ENCODE results near the gene SFSWAP. TPM values are rescaled to one million over a fixed set of nuclear protein-coding genes. Genes with fewer than 3 reads are reported as not detected.
A peak's percentile ranks its signal among the peaks of the same experiment; 100 is the strongest.

SFSWAP gene
- total RNA-seq, 1 donor from 2014 or later = 34.9 TPM

- H3K36me3 ChIP-seq = peaks cover 0 to 28% of the 10 kb centered on the region in 2 donors
- TF ChIP-seq CTCF (IDR thresholded peaks at IDR 0.05) = no peak
- no peak for TF ChIP-seq POLR2AphosphoS5 (IDR thresholded peaks at IDR 0.05; ENCODE audit: insufficient read depth in 1 of 2, low read depth in 1 of 2)
- no peak for TF ChIP-seq POLR2A (IDR thresholded peaks at IDR 0.05)
- H3K27me3 ChIP-seq = no peaks in the 10 kb centered on the region
- H3K4me1 ChIP-seq = peaks cover 26% of the 10 kb centered on the region
- intact Hi-C loops (cut with DNase I) = no loop called here
- H3K27ac ChIP-seq = peak overlapping the region; percentile 91
- peak in 1 of 2 donors; percentile 84 for DNase-seq (ENCODE audit: extremely low spot score in 2 of 2)
- no peaks in the 10 kb centered on the region for H3K9me3 ChIP-seq
- H3K4me3 ChIP-seq = peak overlapping the region; percentile 92 to 99
Measured at GRCh38 chr12:131711551-131712205, 788 bp downstream of the SFSWAP start.

- no peak for TF ChIP-seq CTCF (IDR thresholded peaks at IDR 0.05)
- no peak for TF ChIP-seq POLR2AphosphoS5 (IDR thresholded peaks at IDR 0.05; ENCODE audit: insufficient read depth in 1 of 2, low read depth in 1 of 2)
- no peak for TF ChIP-seq POLR2A (IDR thresholded peaks at IDR 0.05)
- peak in 1 of 2 donors; percentile 34 for DNase-seq (ENCODE audit: extremely low spot score in 2 of 2)
- Histone ChIP-seq H3K36me3 (peaks cover 0 to 42% of the 10 kb centered on the region in 2 donors), H3K4me3 (no peak overlapping the region), H3K27ac (no peak overlapping the region), H3K27me3 (no peaks in the 10 kb centered on the region), H3K9me3 (no peaks in the 10 kb centered on the region), H3K4me1 (peaks cover 26% of the 10 kb centered on the region)
- intact Hi-C loops (cut with DNase I) = no loop called here
Measured at GRCh38 chr12:131713349-131713748, 2.5 kb downstream of the SFSWAP start.

GRCh38 chr12:131714759-131715158, 3.9 kb downstream of the SFSWAP start:
- intact Hi-C loops (cut with DNase I) = no loop called here

GRCh38 chr12:131716282-131716681, 5.4 kb downstream of the SFSWAP start:
- Histone ChIP-seq H3K36me3 (peaks cover 0 to 69% of the 10 kb centered on the region in 2 donors), H3K4me3 (no peak overlapping the region), H3K4me1 (peaks cover 21% of the 10 kb centered on the region), H3K27ac (no peak overlapping the region), H3K27me3 (no peaks in the 10 kb centered on the region), H3K9me3 (no peaks in the 10 kb centered on the region)
- no peak for DNase-seq (ENCODE audit: extremely low spot score in 2 of 2)
- intact Hi-C loops (cut with DNase I) = no loop called here
- TF ChIP-seq CTCF (IDR thresholded peaks at IDR 0.05) (no peak), POLR2A (IDR thresholded peaks at IDR 0.05) (no peak), POLR2AphosphoS5 (IDR thresholded peaks at IDR 0.05; ENCODE audit: insufficient read depth in 1 of 2, low read depth in 1 of 2) (no peak)

More at GRCh38 chr12:131714759-131715158, 3.9 kb downstream of the SFSWAP start:
- Histone ChIP-seq H3K4me1 (peaks cover 26% of the 10 kb centered on the region), H3K27ac (no peak overlapping the region), H3K27me3 (no peaks in the 10 kb centered on the region), H3K9me3 (no peaks in the 10 kb centered on the region), H3K36me3 (peaks cover 0 to 56% of the 10 kb centered on the region in 2 donors), H3K4me3 (no peak overlapping the region)
- no peak for TF ChIP-seq POLR2A (IDR thresholded peaks at IDR 0.05)
- no peak for TF ChIP-seq POLR2AphosphoS5 (IDR thresholded peaks at IDR 0.05; ENCODE audit: insufficient read depth in 1 of 2, low read depth in 1 of 2)
- no peak for TF ChIP-seq CTCF (IDR thresholded peaks at IDR 0.05)
- DNase-seq (ENCODE audit: extremely low spot score in 2 of 2) = no peak

- Histone ChIP-seq H3K9me3 (no peaks in the 10 kb centered on the region), H3K27ac (no peak overlapping the region), H3K4me1 (no peaks in the 10 kb centered on the region), H3K4me3 (no peak overlapping the region), H3K36me3 (peaks cover 0 to 87% of the 10 kb centered on the region in 2 donors), H3K27me3 (no peaks in the 10 kb centered on the region)
- TF ChIP-seq CTCF (IDR thresholded peaks at IDR 0.05) = no peak
- TF ChIP-seq POLR2AphosphoS5 (IDR thresholded peaks at IDR 0.05; ENCODE audit: insufficient read depth in 1 of 2, low read depth in 1 of 2) = no peak
- TF ChIP-seq POLR2A (IDR thresholded peaks at IDR 0.05) = no peak
- DNase-seq (ENCODE audit: extremely low spot score in 2 of 2) = no peak
- intact Hi-C loops (cut with DNase I) = no loop called here
Measured at GRCh38 chr12:131720241-131720640, 9.4 kb downstream of the SFSWAP start.
